Breast epithelium (tissue), 4 donors: ENCODE results near the gene IARS2. TPM values are rescaled to one million over a fixed set of nuclear protein-coding genes. Genes with fewer than 3 reads are reported as not detected.
A peak's percentile ranks its signal among the peaks of the same experiment; 100 is the strongest.

Experiments used
- DNase-seq, 2 donors: peaks; one replicate each; pipeline ENCODE4 v3.0.0-alpha.2; 2019; ENCODE audit warnings: low spot score in 2 of 2
- H3K27ac ChIP-seq, 2 donors: fragments of 200-600 bp; sonication (generic) in 1 of 2; one replicate each; pipeline ENCODE4 v1.5.1; 2016 to 2019; ENCODE audit warnings: mild to moderate bottlenecking in 1 of 2
- H3K27me3 ChIP-seq, 2 donors: fragments of 200-600 bp; sonication (generic) in 1 of 2; one replicate each; pipeline versions ENCODE4 v1.5.1 to v1.6.0; 2017 to 2019; ENCODE audit warnings: control low read depth in 1 of 2, mild to moderate bottlenecking in 1 of 2
- H3K36me3 ChIP-seq: fragments of 200-600 bp; one replicate; pipeline ENCODE4 v1.5.1; 2019
- H3K4me1 ChIP-seq, 2 donors: fragments of 200-600 bp; sonication (generic); one replicate each; pipeline ENCODE4 v1.5.1; 2016 to 2019; ENCODE audit warnings: control low read depth in 1 of 2
- H3K4me3 ChIP-seq, 3 donors: fragments of 200-600 bp; sonication (generic); 1 replicate in 2 of 3; 2 replicates in 1 of 3; pipeline ENCODE4 v1.5.1; 2016 to 2019; ENCODE audit warnings: mild to moderate bottlenecking in 3 of 3, moderate library complexity in 2 of 3
- H3K9me3 ChIP-seq, 2 donors: fragments of 200-600 bp; sonication (generic) in 1 of 2; one replicate each; pipeline ENCODE4 v1.5.1; 2016 to 2019; ENCODE audit warnings: control low read depth in 1 of 2
- POLR2A ChIP-seq: fragments of 450-650 bp; IDR thresholded peaks from one replicate; pipeline ENCODE4 v1.6.1; 2016; ENCODE audit warnings: antibody characterized with exemption, mild to moderate bottlenecking, moderate library complexity
- POLR2AphosphoS5 ChIP-seq, 3 donors: sonication (generic); formaldehyde crosslinking; IDR thresholded peaks; one replicate each; pipeline ENCODE4 v1.6.1; 2017; ENCODE audit warnings: antibody characterized with exemption in 3 of 3
- intact Hi-C: fragments of 100-400 bp; cut with DNase I; formaldehyde crosslinking; loops from one replicate; pipeline ENCODE4 v1.15.1; 2023; ENCODE audit warnings: low total_unique reads
- total RNA-seq, 3 donors: library from RNA; depleted of rRNA; stranded (reverse); fragments of >200 nt; gene quantifications; one replicate each; pipeline ENCODE4 v1.1.0, GENCODE V29; 2016
- TF ChIP-seq, protein P1 (sequence below), 3 donors: fragments of 450-650 bp; IDR thresholded peaks; one replicate each; pipeline ENCODE4 v1.5.1; 2016 to 2017; ENCODE audit warnings: antibody characterized with exemption in 3 of 3, mild to moderate bottlenecking in 3 of 3, moderate library complexity in 3 of 3

IARS2 gene
- total RNA-seq, 3 donors from 2014 or later = 57.7 to 84.0 (median 66.2) TPM

DNA sequence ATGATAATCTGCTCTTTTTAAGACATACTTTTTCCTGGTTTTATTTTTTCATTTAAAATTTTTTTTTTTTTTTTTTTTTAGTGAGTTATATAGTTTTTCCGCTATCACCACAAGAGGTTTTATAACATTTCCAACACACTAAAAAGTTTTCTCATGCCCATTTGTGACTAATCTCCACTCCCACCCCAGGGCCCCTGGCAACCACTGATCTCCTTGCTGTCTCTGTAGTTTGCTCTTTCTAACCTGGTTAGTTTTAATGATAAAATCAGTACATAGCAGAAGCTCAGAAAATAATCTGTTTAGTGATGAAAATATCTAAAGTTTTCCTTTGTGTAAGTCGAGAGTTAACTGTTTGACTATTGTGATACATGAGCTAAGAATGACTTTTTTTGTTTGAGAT is 41.8 kb downstream of the IARS2 start:
- Histone ChIP-seq H3K27me3 (no peaks in the 10 kb centered on the region), H3K4me1 (no peaks in the 10 kb centered on the region), H3K36me3 (no peaks in the 10 kb centered on the region), H3K4me3 (no peak overlapping the region), H3K9me3 (no peaks in the 10 kb centered on the region), H3K27ac (no peak overlapping the region)
- TF ChIP-seq, protein P1, sequence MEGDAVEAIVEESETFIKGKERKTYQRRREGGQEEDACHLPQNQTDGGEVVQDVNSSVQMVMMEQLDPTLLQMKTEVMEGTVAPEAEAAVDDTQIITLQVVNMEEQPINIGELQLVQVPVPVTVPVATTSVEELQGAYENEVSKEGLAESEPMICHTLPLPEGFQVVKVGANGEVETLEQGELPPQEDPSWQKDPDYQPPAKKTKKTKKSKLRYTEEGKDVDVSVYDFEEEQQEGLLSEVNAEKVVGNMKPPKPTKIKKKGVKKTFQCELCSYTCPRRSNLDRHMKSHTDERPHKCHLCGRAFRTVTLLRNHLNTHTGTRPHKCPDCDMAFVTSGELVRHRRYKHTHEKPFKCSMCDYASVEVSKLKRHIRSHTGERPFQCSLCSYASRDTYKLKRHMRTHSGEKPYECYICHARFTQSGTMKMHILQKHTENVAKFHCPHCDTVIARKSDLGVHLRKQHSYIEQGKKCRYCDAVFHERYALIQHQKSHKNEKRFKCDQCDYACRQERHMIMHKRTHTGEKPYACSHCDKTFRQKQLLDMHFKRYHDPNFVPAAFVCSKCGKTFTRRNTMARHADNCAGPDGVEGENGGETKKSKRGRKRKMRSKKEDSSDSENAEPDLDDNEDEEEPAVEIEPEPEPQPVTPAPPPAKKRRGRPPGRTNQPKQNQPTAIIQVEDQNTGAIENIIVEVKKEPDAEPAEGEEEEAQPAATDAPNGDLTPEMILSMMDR (IDR thresholded peaks at IDR 0.05) = no peak
- no peak for TF ChIP-seq POLR2A
- no peak for TF ChIP-seq POLR2AphosphoS5 (IDR thresholded peaks at IDR 0.05)
- no peak for DNase-seq
- intact Hi-C loops = no loop called here

DNA sequence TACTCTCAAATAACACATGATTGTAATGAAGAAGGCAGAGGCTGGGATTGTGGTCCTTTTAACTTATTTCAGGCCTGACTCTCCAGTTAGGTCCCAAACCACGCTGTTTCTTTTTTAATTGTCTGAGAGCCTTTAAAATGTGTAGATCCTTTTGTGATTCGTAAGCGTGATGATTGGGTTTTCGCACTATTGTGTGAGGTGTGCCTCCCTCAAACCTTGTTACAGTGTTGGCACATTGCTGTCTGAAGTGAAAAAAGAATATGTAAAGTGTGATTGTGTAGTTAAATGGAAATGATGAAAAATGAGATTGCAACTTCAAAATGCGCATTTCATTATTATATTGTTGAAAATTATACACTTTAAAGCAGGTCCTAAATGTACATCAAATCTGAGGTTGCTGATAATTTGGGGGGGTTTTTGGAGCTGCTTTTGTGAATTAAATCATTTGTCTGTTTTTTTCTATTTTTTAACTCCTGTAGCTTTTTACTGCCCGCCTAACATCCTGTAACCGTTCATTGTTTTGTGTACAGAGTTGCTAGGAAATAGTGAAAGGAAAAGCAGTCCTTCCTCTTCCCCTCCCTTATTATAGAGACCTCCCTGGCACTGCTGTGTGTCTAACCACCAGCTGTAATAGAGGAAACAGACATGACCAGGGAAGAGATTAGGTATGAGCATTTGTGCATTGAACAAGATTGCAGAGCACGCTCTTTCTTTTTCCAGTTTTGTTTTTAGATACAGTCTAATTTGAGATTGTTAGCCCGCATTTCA is 43.3 kb downstream of the IARS2 start:
- H3K9me3 ChIP-seq = no peaks in the 10 kb centered on the region
- no peaks in the 10 kb centered on the region for H3K27me3 ChIP-seq
- H3K27ac ChIP-seq = no peak overlapping the region
- H3K4me3 ChIP-seq = no peak overlapping the region
- TF ChIP-seq, protein P1 (IDR thresholded peaks at IDR 0.05) = no peak
- TF ChIP-seq POLR2AphosphoS5 (IDR thresholded peaks at IDR 0.05) (no peak), POLR2A (no peak)
- DNase-seq = no peak
- no peaks in the 10 kb centered on the region for H3K36me3 ChIP-seq
- no peaks in the 10 kb centered on the region for H3K4me1 ChIP-seq
- intact Hi-C loops = no loop called here

DNA sequence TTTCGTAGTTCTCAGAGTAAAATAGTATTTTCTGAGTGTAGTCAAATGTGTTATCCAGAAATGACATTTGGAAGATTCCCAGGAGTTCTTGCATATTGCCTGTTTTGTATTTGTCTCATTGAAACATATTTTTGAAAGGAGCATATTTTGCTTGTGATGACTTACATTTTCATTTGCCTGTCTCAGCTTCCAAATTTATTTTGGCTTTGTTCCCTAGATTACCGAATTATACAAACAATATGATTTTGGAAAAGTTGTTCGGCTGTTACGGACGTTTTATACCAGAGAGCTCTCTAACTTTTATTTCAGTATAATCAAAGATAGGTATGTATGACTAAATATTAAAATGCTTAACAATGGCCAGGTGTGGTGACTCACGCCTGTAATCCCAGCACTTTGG is 46.0 kb downstream of the IARS2 start:
- no peak overlapping the region for H3K4me3 ChIP-seq
- no peaks in the 10 kb centered on the region for H3K4me1 ChIP-seq
- TF ChIP-seq, protein P1 (IDR thresholded peaks at IDR 0.05) = no peak
- TF ChIP-seq POLR2A (no peak), POLR2AphosphoS5 (IDR thresholded peaks at IDR 0.05) (no peak)
- no peaks in the 10 kb centered on the region for H3K36me3 ChIP-seq
- no peaks in the 10 kb centered on the region for H3K27me3 ChIP-seq
- no peak overlapping the region for H3K27ac ChIP-seq
- no peak for DNase-seq
- intact Hi-C loops = no loop called here
- H3K9me3 ChIP-seq = no peaks in the 10 kb centered on the region

DNA sequence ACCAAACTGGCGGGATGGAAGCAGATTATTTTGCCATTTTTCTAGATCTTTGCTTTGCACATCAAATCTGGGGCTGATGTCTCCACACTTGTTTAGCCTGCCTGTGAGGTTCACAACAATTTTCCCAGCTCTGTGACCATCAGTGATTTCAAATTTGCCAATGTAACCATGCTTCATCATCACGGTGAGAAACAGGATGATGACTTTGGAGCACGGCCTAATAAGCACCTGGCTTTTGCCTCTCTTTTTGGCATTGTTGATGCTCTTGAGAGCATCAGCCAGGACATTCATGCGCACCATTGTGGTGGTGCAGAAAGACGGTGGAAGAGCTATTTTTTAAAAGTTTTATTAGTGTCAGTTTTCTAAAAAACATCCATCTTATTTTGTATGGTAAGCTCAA is 50.1 kb downstream of the IARS2 start:
- intact Hi-C loops = no loop called here
- H3K27ac ChIP-seq = no peak overlapping the region
- H3K27me3 ChIP-seq = no peaks in the 10 kb centered on the region
- DNase-seq = no peak
- H3K36me3 ChIP-seq = no peaks in the 10 kb centered on the region
- TF ChIP-seq POLR2AphosphoS5 (IDR thresholded peaks at IDR 0.05) = no peak
- no peak for TF ChIP-seq POLR2A
- TF ChIP-seq, protein P1 (IDR thresholded peaks at IDR 0.05) = no peak
- no peaks in the 10 kb centered on the region for H3K4me1 ChIP-seq
- no peaks in the 10 kb centered on the region for H3K9me3 ChIP-seq
- no peak overlapping the region for H3K4me3 ChIP-seq

DNA sequence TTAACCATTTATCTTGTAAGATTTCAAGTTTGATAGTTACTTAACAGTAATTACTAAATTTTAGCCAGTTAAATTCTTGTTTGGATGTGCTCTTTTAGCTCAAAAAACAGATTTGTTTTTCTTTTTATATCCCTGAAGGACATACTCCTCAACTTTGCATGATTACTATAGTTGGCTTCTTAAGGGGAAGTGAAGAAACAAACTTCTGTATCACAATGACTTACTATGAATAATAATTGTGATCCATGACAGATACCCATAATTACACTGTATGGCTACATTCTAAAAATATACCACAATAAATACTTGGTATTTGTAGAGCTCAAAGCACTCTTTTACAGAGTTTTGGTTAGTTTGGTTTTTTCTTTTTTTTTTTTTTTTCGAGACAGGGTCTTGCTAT is 55.8 kb downstream of the IARS2 start:
- Histone ChIP-seq H3K27ac (peak overlapping the region in 1 of 2 donors; percentile 54), H3K4me1 (no peaks in the 10 kb centered on the region), H3K9me3 (no peaks in the 10 kb centered on the region), H3K27me3 (no peaks in the 10 kb centered on the region), H3K4me3 (no peak overlapping the region), H3K36me3 (no peaks in the 10 kb centered on the region)
- TF ChIP-seq POLR2A (no peak), POLR2AphosphoS5 (IDR thresholded peaks at IDR 0.05) (no peak)
- TF ChIP-seq, protein P1 (IDR thresholded peaks at IDR 0.05) = no peak
- DNase-seq = no peak
- intact Hi-C loops = loop anchor here (10.0 kb wide), 1 partner anchor 1135 kb away; no protein-coding TSS in a partner anchor
